IPS-20b (cell line): ENCODE measurements around the gene KDM6A.
"Not testable (repeated sequence)": the region's sequence is repeated elsewhere in the genome, so short reads cannot be mapped to it uniquely, and the experiment has no call there.

Source experiments
- H3K27ac ChIP-seq: one replicate; pipeline ENCODE4 v1.5.1; 2013; ENCODE audit warnings: low read length
- H3K27me3 ChIP-seq: 2 replicates; pipeline ENCODE4 v1.6.1; 2013; ENCODE audit warnings: mild to moderate bottlenecking, low read length, inconsistent platforms; ENCODE audit not compliant: insufficient read depth
- H3K36me3 ChIP-seq: 2 replicates; pipeline ENCODE4 v1.6.1; 2013; ENCODE audit warnings: low read depth, mild to moderate bottlenecking, inconsistent platforms, low read length, moderate library complexity; ENCODE audit not compliant: insufficient read depth
- H3K4me1 ChIP-seq: 2 replicates; pipeline ENCODE4 v1.6.1; 2013; ENCODE audit warnings: mild to moderate bottlenecking, control low read depth, inconsistent platforms, low read length, moderate library complexity; ENCODE audit not compliant: insufficient read depth
- H3K4me3 ChIP-seq: 2 replicates; pipeline ENCODE4 v1.5.1; 2013; ENCODE audit warnings: mild to moderate bottlenecking, low read length, inconsistent platforms
- H3K9ac ChIP-seq: 2 replicates; pipeline ENCODE4 v1.6.1; 2013; ENCODE audit warnings: low read depth, mild to moderate bottlenecking, inconsistent platforms, low read length, moderate library complexity
- H3K9me3 ChIP-seq: 2 replicates; pipeline ENCODE4 v1.6.1; 2013; ENCODE audit warnings: mild to moderate bottlenecking, low read depth, low read length, inconsistent platforms; ENCODE audit not compliant: insufficient read depth

KDM6A gene

GRCh38 chrX:44890687-44891086 lies 17.7 kb downstream of the KDM6A start:
- H3K4me1 ChIP-seq, H3K4me3 ChIP-seq, H3K9me3 ChIP-seq, H3K27me3 ChIP-seq, H3K9ac ChIP-seq, H3K36me3 ChIP-seq, H3K27ac ChIP-seq: not testable (repeated sequence)

- Histone ChIP-seq H3K27ac (no peak overlapping the region), H3K9me3 (no peaks in the 10 kb centered on the region), H3K4me1 (no peaks in the 10 kb centered on the region; the same call in 1 of the 2 replicates), H3K4me3 (no peak overlapping the region), H3K36me3 (no peaks in the 10 kb centered on the region), H3K27me3 (no peaks in the 10 kb centered on the region), H3K9ac (no peak overlapping the region)
Measured at GRCh38 chrX:44891642-44892041, 18.7 kb downstream of the KDM6A start.

- no peaks in the 10 kb centered on the region for H3K4me1 ChIP-seq
- H3K9ac ChIP-seq, result no peak overlapping the region
- no peaks in the 10 kb centered on the region for H3K27me3 ChIP-seq
- H3K4me3 ChIP-seq, result no peak overlapping the region
- H3K9me3 ChIP-seq, result no peaks in the 10 kb centered on the region
- H3K36me3 ChIP-seq, result no peaks in the 10 kb centered on the region
- H3K27ac ChIP-seq, result no peak overlapping the region
Measured at GRCh38 chrX:44896876-44897186, 23.8 kb downstream of the KDM6A start.

- Histone ChIP-seq H3K9ac (no peak overlapping the region), H3K27me3 (no peaks in the 10 kb centered on the region), H3K9me3 (no peaks in the 10 kb centered on the region), H3K4me1 (no peaks in the 10 kb centered on the region), H3K27ac (no peak overlapping the region), H3K36me3 (no peaks in the 10 kb centered on the region), H3K4me3 (no peak overlapping the region)
Measured at GRCh38 chrX:44897539-44897938, 24.6 kb downstream of the KDM6A start.

- no peaks in the 10 kb centered on the region; the same call in 1 of the 2 replicates for H3K4me1 ChIP-seq
- no peak overlapping the region for H3K4me3 ChIP-seq
- H3K36me3 ChIP-seq, result no peaks in the 10 kb centered on the region
- H3K9me3 ChIP-seq, result no peaks in the 10 kb centered on the region
- H3K27me3 ChIP-seq, result no peaks in the 10 kb centered on the region
- no peak overlapping the region for H3K27ac ChIP-seq
- no peak overlapping the region for H3K9ac ChIP-seq
Measured at GRCh38 chrX:44898411-44899221, 25.6 kb downstream of the KDM6A start.

GRCh38 chrX:44899946-44900345 lies 27.0 kb downstream of the KDM6A start:
- H3K4me1 ChIP-seq, result peaks cover 3% of the 10 kb centered on the region; the same call in 1 of the 2 replicates
- H3K27ac ChIP-seq, result no peak overlapping the region
- H3K9ac ChIP-seq, result no peak overlapping the region
- no peaks in the 10 kb centered on the region for H3K36me3 ChIP-seq
- H3K27me3 ChIP-seq, result no peaks in the 10 kb centered on the region
- H3K4me3 ChIP-seq, result no peak overlapping the region
- no peaks in the 10 kb centered on the region for H3K9me3 ChIP-seq

GRCh38 chrX:44903107-44903506 lies 30.1 kb downstream of the KDM6A start:
- no peak overlapping the region for H3K27ac ChIP-seq
- no peaks in the 10 kb centered on the region for H3K27me3 ChIP-seq
- no peaks in the 10 kb centered on the region for H3K9me3 ChIP-seq
- H3K36me3 ChIP-seq, result no peaks in the 10 kb centered on the region
- H3K4me1 ChIP-seq, result peaks cover 7% of the 10 kb centered on the region; the same call in 1 of the 2 replicates
- no peak overlapping the region for H3K4me3 ChIP-seq
- no peak overlapping the region for H3K9ac ChIP-seq

GRCh38 chrX:44903830-44904530 lies 31.0 kb downstream of the KDM6A start:
- peak overlapping the region; percentile 17; the same call in 1 of the 2 replicates for H3K4me3 ChIP-seq

GRCh38 chrX:44904542-44905115 lies 31.6 kb downstream of the KDM6A start:
- peaks cover 7% of the 10 kb centered on the region; the same call in 1 of the 2 replicates for H3K4me1 ChIP-seq

More at GRCh38 chrX:44903830-44904530, 31.0 kb downstream of the KDM6A start:
- no peaks in the 10 kb centered on the region for H3K27me3 ChIP-seq
- H3K27ac ChIP-seq, result peak overlapping the region; percentile 56
- H3K9me3 ChIP-seq, result no peaks in the 10 kb centered on the region
- no peaks in the 10 kb centered on the region for H3K36me3 ChIP-seq
- no peak overlapping the region; the same call in 1 of the 2 replicates for H3K9ac ChIP-seq
- H3K4me1 ChIP-seq, result peaks cover 7% of the 10 kb centered on the region; the same call in 1 of the 2 replicates

GRCh38 chrX:44906041-44906440 lies 33.1 kb downstream of the KDM6A start:
- no peaks in the 10 kb centered on the region for H3K36me3 ChIP-seq
- no peaks in the 10 kb centered on the region; the same call in 1 of the 2 replicates for H3K9me3 ChIP-seq
- H3K27ac ChIP-seq, result no peak overlapping the region
- no peak overlapping the region for H3K4me3 ChIP-seq
- H3K9ac ChIP-seq, result no peak overlapping the region
- H3K27me3 ChIP-seq, result no peaks in the 10 kb centered on the region
- H3K4me1 ChIP-seq, result peaks cover 7% of the 10 kb centered on the region; the same call in 1 of the 2 replicates

More at GRCh38 chrX:44904542-44905115, 31.6 kb downstream of the KDM6A start:
- peak overlapping the region; percentile 56 for H3K27ac ChIP-seq
- H3K9ac ChIP-seq, result no peak overlapping the region; the same call in 1 of the 2 replicates
- no peaks in the 10 kb centered on the region; the same call in 1 of the 2 replicates for H3K9me3 ChIP-seq
- no peaks in the 10 kb centered on the region for H3K27me3 ChIP-seq
- no peaks in the 10 kb centered on the region for H3K36me3 ChIP-seq
- peak overlapping the region; percentile 17; the same call in 1 of the 2 replicates for H3K4me3 ChIP-seq

- Histone ChIP-seq H3K4me3 (no peak overlapping the region), H3K27me3 (no peaks in the 10 kb centered on the region), H3K36me3 (no peaks in the 10 kb centered on the region), H3K9me3 (no peaks in the 10 kb centered on the region; the same call in 1 of the 2 replicates), H3K9ac (no peak overlapping the region), H3K27ac (no peak overlapping the region), H3K4me1 (peaks cover 7% of the 10 kb centered on the region; the same call in 1 of the 2 replicates)
Measured at GRCh38 chrX:44906542-44906941, 33.6 kb downstream of the KDM6A start.
